Neural crest cell (in vitro differentiated cells): ENCODE results near the gene HOXA2. TPM values are rescaled to one million over a fixed set of nuclear protein-coding genes. Genes with fewer than 3 reads are reported as not detected.

Source experiments
- DNase-seq: peaks from one replicate; pipeline ENCODE4 v3.0.0; 2021; ENCODE audit warnings: low read depth, mixed read lengths, low spot score
- H3K27ac Mint-ChIP-seq: one replicate; pipeline ENCODE4 v1.8.0; 2021; ENCODE audit warnings: mild to moderate bottlenecking, mixed read lengths; ENCODE audit not compliant: unreplicated experiment
- H3K27me3 Mint-ChIP-seq: 2 replicates; pipeline ENCODE4 v1.8.0; 2021; ENCODE audit warnings: low read depth, mild to moderate bottlenecking, mixed read lengths
- H3K36me3 Mint-ChIP-seq: 2 replicates; pipeline ENCODE4 v1.8.0; 2021; ENCODE audit warnings: low read depth, mild to moderate bottlenecking, mixed read lengths
- H3K4me1 Mint-ChIP-seq: 2 replicates; pipeline ENCODE4 v1.8.0; 2021; ENCODE audit warnings: mixed read lengths
- H3K4me3 Mint-ChIP-seq: one replicate; pipeline ENCODE4 v1.8.0; 2021; ENCODE audit warnings: mild to moderate bottlenecking, mixed read lengths
- H3K9me3 Mint-ChIP-seq: 2 replicates; pipeline ENCODE4 v1.8.0; 2021; ENCODE audit warnings: mixed read lengths
- total RNA-seq: library from RNA; stranded (reverse); gene quantifications from 2 replicates; pipeline ENCODE4 v1.2.1, GENCODE V29; 2021
- TF ChIP-seq, protein P1 (sequence below): fragments of 200-600 bp; sonication (generic); conservative IDR thresholded peaks from 2 replicates; pipeline ENCODE4 v1.5.0; 2021; ENCODE audit warnings: antibody characterized with exemption, mild to moderate bottlenecking

Gene HOXA2
- total RNA-seq, 1 donor from 2014 or later, result 41.6 TPM

DNA sequence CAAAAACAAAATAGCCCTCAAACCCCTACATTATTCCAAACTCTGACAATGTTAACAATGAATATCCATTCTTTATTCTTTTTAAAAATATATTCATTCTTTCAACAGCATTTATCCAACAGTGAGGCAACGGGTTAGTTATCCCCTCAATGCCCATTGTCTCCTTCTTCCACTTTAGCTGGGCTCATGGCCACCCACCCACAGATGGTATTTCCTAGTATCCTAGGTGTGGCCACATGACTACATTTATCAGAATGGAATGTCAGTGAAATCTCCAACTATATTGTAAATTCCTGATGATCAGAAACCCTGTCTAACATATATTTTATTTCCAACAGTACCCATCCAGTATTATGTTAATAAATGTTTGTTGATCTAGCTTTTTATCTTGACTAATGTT lies 20.3 kb downstream of the HOXA2 start:
- Mint-ChIP-seq H3K27me3 (peaks cover 6% of the 10 kb centered on the region), H3K9me3 (no peaks in the 10 kb centered on the region), H3K36me3 (no peaks in the 10 kb centered on the region), H3K4me3 (no peak overlapping the region), H3K4me1 (peaks cover 4% of the 10 kb centered on the region), H3K27ac (no peak overlapping the region)
- TF ChIP-seq, protein P1, sequence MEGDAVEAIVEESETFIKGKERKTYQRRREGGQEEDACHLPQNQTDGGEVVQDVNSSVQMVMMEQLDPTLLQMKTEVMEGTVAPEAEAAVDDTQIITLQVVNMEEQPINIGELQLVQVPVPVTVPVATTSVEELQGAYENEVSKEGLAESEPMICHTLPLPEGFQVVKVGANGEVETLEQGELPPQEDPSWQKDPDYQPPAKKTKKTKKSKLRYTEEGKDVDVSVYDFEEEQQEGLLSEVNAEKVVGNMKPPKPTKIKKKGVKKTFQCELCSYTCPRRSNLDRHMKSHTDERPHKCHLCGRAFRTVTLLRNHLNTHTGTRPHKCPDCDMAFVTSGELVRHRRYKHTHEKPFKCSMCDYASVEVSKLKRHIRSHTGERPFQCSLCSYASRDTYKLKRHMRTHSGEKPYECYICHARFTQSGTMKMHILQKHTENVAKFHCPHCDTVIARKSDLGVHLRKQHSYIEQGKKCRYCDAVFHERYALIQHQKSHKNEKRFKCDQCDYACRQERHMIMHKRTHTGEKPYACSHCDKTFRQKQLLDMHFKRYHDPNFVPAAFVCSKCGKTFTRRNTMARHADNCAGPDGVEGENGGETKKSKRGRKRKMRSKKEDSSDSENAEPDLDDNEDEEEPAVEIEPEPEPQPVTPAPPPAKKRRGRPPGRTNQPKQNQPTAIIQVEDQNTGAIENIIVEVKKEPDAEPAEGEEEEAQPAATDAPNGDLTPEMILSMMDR, result no peak
- no peak for DNase-seq

DNA sequence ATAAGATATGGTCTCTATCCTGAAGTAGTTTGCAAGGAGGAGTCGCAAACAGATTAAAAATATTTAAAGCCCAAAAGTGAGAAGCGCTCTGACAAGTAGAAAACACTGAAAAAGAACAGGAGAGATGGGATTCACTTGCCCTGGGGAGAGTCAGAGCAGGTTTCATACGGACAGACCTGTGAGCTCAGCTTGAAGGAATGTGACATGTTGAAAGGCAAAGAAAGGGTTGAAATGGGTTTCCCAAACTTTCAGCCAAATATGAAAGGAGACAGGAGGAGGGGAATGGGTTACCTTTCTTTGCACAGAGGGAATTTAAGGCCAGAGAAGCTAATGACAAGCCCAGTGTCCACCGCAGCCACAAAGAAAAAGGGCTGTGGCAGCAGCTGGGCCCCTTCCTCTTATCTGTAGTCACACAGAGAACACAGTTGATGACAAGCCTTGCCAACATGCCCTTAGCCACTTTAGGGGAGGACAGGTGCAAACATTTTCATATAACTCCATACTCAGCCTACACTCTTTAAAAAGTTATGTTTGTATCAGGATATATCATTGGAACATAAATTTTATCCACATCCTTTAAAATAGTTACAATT lies 21.5 kb downstream of the HOXA2 start:
- TF ChIP-seq, protein P1, result no peak
- Mint-ChIP-seq H3K27me3 (peaks cover 2% of the 10 kb centered on the region), H3K27ac (no peak overlapping the region), H3K4me3 (no peak overlapping the region), H3K9me3 (peaks cover 3% of the 10 kb centered on the region), H3K4me1 (peaks cover 4% of the 10 kb centered on the region), H3K36me3 (no peaks in the 10 kb centered on the region)
- DNase-seq, result no peak

DNA sequence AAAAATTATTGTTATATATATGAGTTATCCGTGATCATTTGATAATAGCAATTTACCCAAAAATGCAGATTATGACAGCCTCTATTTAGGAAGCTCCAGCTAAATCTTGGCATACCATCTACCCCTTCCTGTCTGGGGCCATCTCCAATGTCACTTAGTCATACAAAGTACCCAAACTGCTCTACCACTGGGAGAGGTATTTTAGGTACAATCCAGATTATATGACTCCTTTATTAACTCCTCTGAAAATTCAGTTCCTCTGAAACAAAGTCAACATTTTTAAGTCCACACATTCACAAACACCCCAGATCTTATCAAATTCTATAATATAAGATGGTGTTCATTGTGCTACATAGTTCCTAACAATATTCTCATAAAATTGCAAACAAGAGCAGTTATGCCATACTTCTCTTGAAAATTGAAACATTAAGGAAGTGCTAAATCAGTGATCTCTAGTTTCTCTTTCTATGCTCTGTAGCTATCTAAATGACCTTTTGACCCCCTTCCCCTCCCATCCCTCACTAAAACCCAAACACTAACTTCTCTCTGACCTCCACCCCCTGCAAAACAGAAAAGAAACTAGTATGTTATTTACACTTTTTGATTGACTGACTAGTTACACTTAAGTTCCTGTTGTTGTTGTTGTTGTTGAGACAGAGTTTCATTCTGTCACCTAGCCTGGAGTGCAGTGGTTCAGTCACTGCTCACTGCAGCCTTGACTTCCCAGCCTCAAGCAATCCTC lies 23.1 kb downstream of the HOXA2 start:
- peaks cover 5% of the 10 kb centered on the region for H3K9me3 Mint-ChIP-seq
- H3K4me1 Mint-ChIP-seq, result peaks cover 4% of the 10 kb centered on the region
- no peak for DNase-seq
- TF ChIP-seq, protein P1, result no peak
- no peaks in the 10 kb centered on the region for H3K27me3 Mint-ChIP-seq
- H3K36me3 Mint-ChIP-seq, result no peaks in the 10 kb centered on the region
- H3K4me3 Mint-ChIP-seq, result no peak overlapping the region
- H3K27ac Mint-ChIP-seq, result no peak overlapping the region

DNA sequence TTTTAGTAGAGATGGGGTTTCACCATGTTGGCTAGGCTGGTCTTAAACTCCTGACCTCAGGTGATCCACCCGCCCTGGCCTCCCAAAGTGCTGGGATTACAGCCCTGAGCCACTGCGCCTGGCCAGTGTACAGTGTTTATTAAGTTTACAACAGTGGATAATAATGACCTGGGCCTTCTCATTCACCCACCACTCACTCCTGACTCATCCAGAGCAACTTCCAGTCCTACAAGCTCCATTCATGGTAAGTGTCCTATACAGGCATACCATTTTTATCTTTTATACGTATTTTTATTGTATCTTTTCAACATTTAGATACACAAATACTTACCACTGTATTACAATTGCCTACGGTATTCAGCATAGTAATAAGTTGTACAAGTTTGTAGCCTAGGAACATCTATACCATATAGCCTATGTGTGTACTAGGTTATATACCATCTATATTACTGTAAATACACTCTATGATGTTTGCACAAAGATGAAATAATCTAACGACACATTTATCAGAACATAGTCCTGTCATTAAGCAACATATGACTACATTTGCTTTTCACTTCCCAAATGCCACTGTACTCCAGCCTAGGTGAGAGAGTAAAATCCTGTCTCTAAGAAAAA lies 23.8 kb downstream of the HOXA2 start:
- Mint-ChIP-seq H3K4me3 (no peak overlapping the region), H3K27me3 (no peaks in the 10 kb centered on the region), H3K4me1 (peaks cover 4% of the 10 kb centered on the region), H3K27ac (no peak overlapping the region), H3K9me3 (peaks cover 5% of the 10 kb centered on the region), H3K36me3 (no peaks in the 10 kb centered on the region)
- TF ChIP-seq, protein P1, result no peak
- no peak for DNase-seq

DNA sequence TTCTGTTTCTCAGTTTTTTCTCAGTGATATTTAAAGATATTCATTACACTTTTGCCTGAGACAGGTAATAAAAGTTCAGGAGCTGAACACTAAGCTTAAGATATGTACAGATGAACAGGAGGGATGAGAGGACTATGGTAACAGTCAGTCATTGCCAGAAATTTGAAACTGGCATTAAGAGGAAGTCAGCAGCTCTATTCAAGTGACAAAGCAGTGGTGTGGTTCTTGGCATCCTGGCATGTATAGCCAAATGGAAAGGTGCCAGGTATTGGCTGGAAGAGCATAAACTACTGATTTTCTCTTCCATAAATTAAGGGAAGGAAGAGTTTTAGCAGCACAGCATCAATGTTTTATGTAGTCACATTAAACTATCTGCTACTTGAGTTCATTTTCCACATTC lies 29.4 kb downstream of the HOXA2 start:
- Mint-ChIP-seq H3K4me1 (peaks cover 5% of the 10 kb centered on the region), H3K9me3 (peaks cover 5% of the 10 kb centered on the region), H3K4me3 (no peak overlapping the region), H3K36me3 (no peaks in the 10 kb centered on the region), H3K27me3 (no peaks in the 10 kb centered on the region), H3K27ac (no peak overlapping the region)
- DNase-seq, result no peak
- TF ChIP-seq, protein P1, result no peak
